ENCODE results near the gene APBB2. TPM values are rescaled to one million over a fixed set of nuclear protein-coding genes. Genes with fewer than 3 reads are reported as not detected.
"Not testable (repeated sequence)": the region's sequence is repeated elsewhere in the genome, so short reads cannot be mapped to it uniquely, and the experiment has no call there.

The APBB2 gene
- total RNA-seq, 2 donors from 2014 or later: 34.8 to 42.8 TPM

- Histone ChIP-seq H3K36me3 (replicated peaks in 1 of 2; ENCODE audit: insufficient read depth in 1 of 2, low read depth in 2 of 2) (no peaks in the 10 kb centered on the region), H3K4me1 (no peaks in the 10 kb centered on the region), H3K27me3 (no peaks in the 10 kb centered on the region), H3K4me3 (no peak overlapping the region), H3K27ac (no peak overlapping the region), H3K9me3 (no peaks in the 10 kb centered on the region)
- TF ChIP-seq CTCF (IDR thresholded peaks at IDR 0.05) (no peak), POLR2A (IDR thresholded peaks at IDR 0.05) (no peak)
- DNase-seq (no peak), ATAC-seq (peak; percentile 31)
- WGBS, 2 donors: 46 to 64% methylated on average over 8 of the region's 8 CpGs
- intact Hi-C loops (cut with DNase I): no loop called here
Observed at GRCh38 chr4:40909363-40909876, 304.9 kb downstream of the APBB2 start.

DNA sequence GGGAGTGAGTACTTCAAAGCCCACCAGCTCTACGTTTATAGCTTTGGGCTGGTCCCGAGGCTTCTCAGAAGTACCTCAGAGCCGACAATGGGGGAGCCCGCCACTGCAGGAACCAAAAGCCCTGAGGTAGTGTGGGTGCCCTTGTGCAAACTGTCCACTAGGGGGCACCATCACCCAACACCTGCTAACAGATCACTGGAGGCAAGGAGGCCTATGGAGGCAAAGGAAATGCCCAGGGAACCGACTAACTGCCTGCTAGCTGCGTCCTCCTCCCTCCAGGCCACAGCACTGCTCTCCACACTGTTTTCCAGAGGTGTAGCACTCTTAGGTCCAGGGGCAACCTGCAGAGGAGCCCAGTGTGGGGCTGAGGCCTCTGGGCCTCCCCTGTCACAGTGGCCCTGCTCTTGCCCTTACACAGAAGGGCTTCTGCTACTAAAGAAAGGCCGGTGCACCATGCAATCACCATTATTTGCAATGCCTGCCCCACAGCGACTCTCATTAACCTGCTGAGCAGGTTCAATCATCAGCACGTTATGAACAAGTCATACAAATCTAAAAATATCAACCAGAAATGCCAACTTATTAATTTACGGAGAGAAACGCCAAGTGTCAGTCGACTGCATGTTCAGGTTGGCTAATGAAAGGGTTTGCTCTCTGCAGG is 305.5 kb downstream of the APBB2 start:
- intact Hi-C loops (cut with DNase I): no loop called here
- no peak overlapping the region for H3K4me3 ChIP-seq
- H3K9me3 ChIP-seq: no peaks in the 10 kb centered on the region
- no peaks in the 10 kb centered on the region for H3K27me3 ChIP-seq
- peak; percentile 68 to 75 (median 73) for DNase-seq
- TF ChIP-seq CTCF (IDR thresholded peaks at IDR 0.05): peak; percentile 77 to 93 (median 83)
- no peak for TF ChIP-seq POLR2A (IDR thresholded peaks at IDR 0.05)
- no peaks in the 10 kb centered on the region for H3K4me1 ChIP-seq
- no peaks in the 10 kb centered on the region for H3K36me3 ChIP-seq (replicated peaks in 1 of 2; ENCODE audit: insufficient read depth in 1 of 2, low read depth in 2 of 2)
- peak; percentile 80 for ATAC-seq
- H3K27ac ChIP-seq: no peak overlapping the region
- WGBS, 2 donors: 35 to 39% methylated on average over 8 to 12 of the region's 12 CpGs

- ATAC-seq (no peak), DNase-seq (peak in 1 of 4 donors; percentile 16)
- intact Hi-C loops (cut with DNase I): no loop called here
Observed at GRCh38 chr4:40908297-40908696, 306.0 kb downstream of the APBB2 start.

GRCh38 chr4:40905414-40905813 is 308.9 kb downstream of the APBB2 start:
- DNase-seq: no peak
- TF ChIP-seq POLR2A (IDR thresholded peaks at IDR 0.05): no peak
- TF ChIP-seq CTCF (IDR thresholded peaks at IDR 0.05): no peak
- Histone ChIP-seq H3K36me3 (replicated peaks in 1 of 2; ENCODE audit: insufficient read depth in 1 of 2, low read depth in 2 of 2) (no peaks in the 10 kb centered on the region), H3K4me1 (no peaks in the 10 kb centered on the region), H3K27me3 (no peaks in the 10 kb centered on the region), H3K9me3 (no peaks in the 10 kb centered on the region), H3K27ac (no peak overlapping the region), H3K4me3 (no peak overlapping the region)
- intact Hi-C loops (cut with DNase I): no loop called here
- no peak for ATAC-seq
- 86 to 94% methylated on average over 8 of the region's 8 CpGs for WGBS, 2 donors

More at GRCh38 chr4:40908297-40908696, 306.0 kb downstream of the APBB2 start:
- H3K27ac ChIP-seq: no peak overlapping the region
- WGBS, 2 donors: 76 to 78% methylated on average over 6 to 12 of the region's 12 CpGs
- H3K4me1 ChIP-seq: no peaks in the 10 kb centered on the region
- H3K36me3 ChIP-seq (replicated peaks in 1 of 2; ENCODE audit: insufficient read depth in 1 of 2, low read depth in 2 of 2): no peaks in the 10 kb centered on the region
- no peaks in the 10 kb centered on the region for H3K27me3 ChIP-seq
- no peak overlapping the region for H3K4me3 ChIP-seq
- TF ChIP-seq POLR2A (IDR thresholded peaks at IDR 0.05) (no peak), CTCF (IDR thresholded peaks at IDR 0.05) (no peak)
- H3K9me3 ChIP-seq: no peaks in the 10 kb centered on the region

DNA sequence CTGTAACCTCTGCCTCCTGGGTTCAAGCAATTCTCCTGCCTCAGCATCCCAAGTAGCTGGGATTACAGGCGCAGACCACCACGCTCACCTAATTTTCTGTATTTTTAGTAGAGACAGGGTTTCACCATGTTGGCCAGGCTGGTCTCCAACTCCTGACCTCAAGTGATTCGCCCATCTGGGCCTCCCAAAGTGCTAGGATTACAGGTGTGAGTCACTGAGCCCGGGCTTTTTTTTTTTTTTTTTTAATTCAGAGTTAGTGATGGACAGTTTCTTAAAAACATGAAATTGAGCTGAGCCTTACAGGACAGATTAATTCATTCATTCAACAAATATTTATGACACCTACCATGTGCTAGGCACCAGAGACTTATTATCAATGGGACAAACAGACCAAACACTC is 313.8 kb downstream of the APBB2 start:
- ATAC-seq; intact Hi-C loops (cut with DNase I): not testable (repeated sequence)
- WGBS, 2 donors: 94 to 96% methylated on average over 4 of the region's 4 CpGs

More for the DNA sequence above, 313.8 kb downstream of the APBB2 start:
- H3K27ac ChIP-seq; H3K36me3 ChIP-seq (replicated peaks in 1 of 2; ENCODE audit: insufficient read depth in 1 of 2, low read depth in 2 of 2); H3K4me1 ChIP-seq; H3K4me3 ChIP-seq; H3K9me3 ChIP-seq; H3K27me3 ChIP-seq; DNase-seq: not testable (repeated sequence)
